BLaER1 treated with 17β-estradiol and CSF1 and Interleukin-3, amounts not matched to agents 10 nM and 100 nM (cell line): ENCODE measurements around the gene CKMT2.
"Not testable (repeated sequence)": the region's sequence is repeated elsewhere in the genome, so short reads cannot be mapped to it uniquely, and the experiment has no call there.

Experiments used
- H3K27ac ChIP-seq, 11 experiments: shearing (Covaris generic); formaldehyde crosslinking; 2 replicates each; pipeline ENCODE4 v1.8.1; 2022
- H3K27me3 ChIP-seq, 11 experiments: shearing (Covaris generic); formaldehyde crosslinking; 2 replicates each; pipeline ENCODE4 v1.8.1; 2022
- H3K36me3 ChIP-seq, 11 experiments: shearing (Covaris generic); formaldehyde crosslinking; 2 replicates each; pipeline ENCODE4 v1.8.1; 2022
- H3K4me1 ChIP-seq, 10 experiments: shearing (Covaris generic); formaldehyde crosslinking; 2 replicates each; pipeline ENCODE4 v1.8.1; 2022
- H3K4me2 ChIP-seq, 11 experiments: shearing (Covaris generic); formaldehyde crosslinking; 2 replicates each; pipeline ENCODE4 v1.8.1; 2022
- H3K4me3 ChIP-seq, 10 experiments: shearing (Covaris generic); formaldehyde crosslinking; 2 replicates each; pipeline ENCODE4 v1.8.1; 2022
- H3K9ac ChIP-seq, 11 experiments: shearing (Covaris generic); formaldehyde crosslinking; 2 replicates each; pipeline ENCODE4 v1.8.1; 2022
- H3K9me3 ChIP-seq, 11 experiments: shearing (Covaris generic); formaldehyde crosslinking; replicated peaks in 1 of 11; 2 replicates each; pipeline ENCODE4 v1.8.1; 2022
- H4K20me1 ChIP-seq, 11 experiments: shearing (Covaris generic); formaldehyde crosslinking; 2 replicates each; pipeline ENCODE4 v1.8.1; 2022
- Cebpa-rat ChIP-seq, 11 experiments: shearing (Covaris generic); IDR thresholded peaks; 2 replicates each; pipeline ENCODE4 v1.8.1; 2022

The CKMT2 gene

DNA sequence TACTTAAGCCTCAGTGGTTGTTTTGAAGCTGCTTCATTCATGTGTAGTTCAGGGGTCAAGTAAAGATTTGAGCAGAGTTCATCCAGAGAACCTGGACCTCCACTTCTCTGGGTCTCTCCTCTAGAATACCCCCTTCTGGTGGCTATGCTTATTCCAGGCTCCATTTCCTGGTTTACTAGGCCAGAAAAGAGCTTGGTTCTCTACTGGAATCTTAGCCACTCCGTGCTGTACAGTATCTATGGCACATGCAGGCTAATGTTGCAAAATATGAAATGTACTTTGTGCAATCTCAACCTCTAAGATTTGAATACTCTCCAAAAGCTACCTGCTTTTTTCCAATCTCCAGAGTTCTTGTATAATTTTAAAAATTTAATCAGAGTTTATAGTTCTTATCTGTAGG, 50.9 kb downstream of the CKMT2 start:
- H3K4me1 ChIP-seq = peaks cover 0 to 6% (median 0%) of the 10 kb centered on the region in 10 experiments; a peak in 1 of 20 replicates
- H3K9me3 ChIP-seq = peaks cover 4 to 12% (median 6%) of the 10 kb centered on the region in 11 experiments; a peak in 14 of 22 replicates
- H3K27me3 ChIP-seq = no peaks in the 10 kb centered on the region
- H4K20me1 ChIP-seq = no peaks in the 10 kb centered on the region
- H3K9ac ChIP-seq = no peak overlapping the region
- H3K27ac ChIP-seq = no peak overlapping the region
- no peak for TF ChIP-seq Cebpa-rat (IDR thresholded peaks at IDR 0.05)
- H3K36me3 ChIP-seq = peaks cover 0 to 13% (median 3%) of the 10 kb centered on the region in 11 experiments; a peak in 4 of 22 replicates
- no peak overlapping the region for H3K4me3 ChIP-seq
- H3K4me2 ChIP-seq = no peak overlapping the region

DNA sequence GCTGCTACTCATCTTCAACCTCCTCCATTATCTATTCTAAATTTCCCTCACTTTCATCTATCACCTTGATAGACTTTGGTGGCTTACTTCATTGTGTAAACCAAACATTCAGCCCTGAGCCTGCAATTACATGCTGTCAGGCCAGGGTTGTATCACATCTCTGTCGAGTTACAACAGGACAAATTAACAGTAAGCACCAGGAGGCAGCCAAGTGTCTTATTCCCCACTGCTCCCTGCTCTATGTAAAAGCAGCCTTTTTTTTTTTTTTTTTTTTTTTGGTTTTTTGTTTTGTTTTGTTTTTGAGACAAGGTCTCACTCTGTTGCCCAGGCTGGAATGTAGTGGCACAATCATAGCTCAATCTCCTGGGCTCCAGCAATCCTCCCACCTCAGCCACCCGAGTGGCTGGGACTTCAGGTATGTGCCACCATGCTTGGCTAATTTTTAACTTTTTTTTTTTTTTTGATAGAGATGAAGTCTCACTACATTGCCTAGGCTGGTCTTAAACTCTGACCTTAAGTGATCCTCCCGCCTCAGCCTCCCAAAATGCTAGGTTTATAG, 53.0 kb downstream of the CKMT2 start:
- TF ChIP-seq Cebpa-rat (IDR thresholded peaks at IDR 0.05) = no peak
- Histone ChIP-seq H3K4me1 (peaks cover 0 to 10% (median 0%) of the 10 kb centered on the region in 10 experiments; a peak in 4 of 20 replicates), H3K9me3 (peaks cover 16 to 28% (median 24%) of the 10 kb centered on the region in 11 experiments), H3K27me3 (no peaks in the 10 kb centered on the region), H3K4me2 (no peak overlapping the region), H3K9ac (no peak overlapping the region), H3K36me3 (peaks cover 0 to 17% (median 7%) of the 10 kb centered on the region in 11 experiments; a peak in 8 of 22 replicates), H3K4me3 (no peak overlapping the region), H3K27ac (no peak overlapping the region), H4K20me1 (no peaks in the 10 kb centered on the region)

DNA sequence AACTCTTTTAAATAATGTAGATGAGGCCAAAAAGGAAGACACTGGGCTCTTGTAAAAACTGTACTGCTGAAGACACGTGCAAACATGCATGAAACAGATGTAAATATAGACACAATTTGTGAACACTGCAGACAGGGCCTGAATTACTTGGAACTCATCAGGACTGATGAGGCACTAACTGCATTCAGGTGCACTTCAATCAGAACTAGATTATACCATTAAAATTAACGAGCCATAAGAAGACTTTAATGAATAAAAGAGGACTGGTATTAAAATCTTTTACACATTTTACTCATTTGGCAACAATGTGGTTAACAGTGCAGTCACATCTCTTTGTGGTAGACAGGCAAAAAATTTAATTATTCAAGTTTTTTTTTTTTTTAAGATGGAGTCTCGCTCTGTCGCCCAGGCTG, 54.9 kb downstream of the CKMT2 start:
- H3K4me2 ChIP-seq = no peak overlapping the region; a peak in 1 of 22 replicates
- H3K27ac ChIP-seq = no peak overlapping the region
- H3K4me3 ChIP-seq = no peak overlapping the region
- no peak overlapping the region for H3K9ac ChIP-seq
- H3K36me3 ChIP-seq = peaks cover 8 to 35% (median 23%) of the 10 kb centered on the region in 11 experiments; a peak in 21 of 22 replicates
- H3K27me3 ChIP-seq = no peaks in the 10 kb centered on the region
- no peaks in the 10 kb centered on the region for H4K20me1 ChIP-seq
- H3K9me3 ChIP-seq = peaks cover 29 to 47% (median 42%) of the 10 kb centered on the region in 11 experiments
- peaks cover 0 to 10% (median 0%) of the 10 kb centered on the region in 10 experiments; a peak in 4 of 20 replicates for H3K4me1 ChIP-seq
- no peak for TF ChIP-seq Cebpa-rat (IDR thresholded peaks at IDR 0.05)

DNA sequence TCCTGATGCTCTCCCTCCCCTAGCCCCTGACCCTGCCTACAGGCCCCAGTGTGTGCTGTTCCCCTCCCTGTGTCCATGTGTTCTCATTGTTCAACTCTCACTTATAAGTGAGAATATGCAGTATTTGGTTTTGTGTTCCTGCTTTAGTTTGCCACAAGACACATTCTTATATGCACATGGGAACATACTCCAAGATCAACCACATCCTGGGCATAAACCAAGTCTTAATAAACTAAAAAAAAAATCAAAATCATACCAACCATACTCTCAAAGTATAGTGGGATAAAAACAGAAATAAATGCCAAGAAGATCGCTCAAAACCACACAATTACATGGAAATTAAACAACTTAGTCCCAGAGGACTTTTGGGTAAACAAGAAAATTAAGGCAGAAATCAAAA, 57.0 kb downstream of the CKMT2 start:
- Histone ChIP-seq H4K20me1 (no peaks in the 10 kb centered on the region), H3K4me3 (no peak overlapping the region), H3K4me2 (0 out of 22 replicates have a peak overlapping the region, but pooled peaks of 1 of the 11 experiments have one; percentile 11), H3K36me3 (peaks cover 12 to 43% (median 32%) of the 10 kb centered on the region in 11 experiments), H3K9ac (no peak overlapping the region), H3K27ac (no peak overlapping the region), H3K27me3 (no peaks in the 10 kb centered on the region), H3K9me3 (peaks cover 48 to 67% (median 61%) of the 10 kb centered on the region in 11 experiments), H3K4me1 (peaks cover 0 to 10% (median 0%) of the 10 kb centered on the region in 10 experiments; a peak in 4 of 20 replicates)
- no peak for TF ChIP-seq Cebpa-rat (IDR thresholded peaks at IDR 0.05)

DNA sequence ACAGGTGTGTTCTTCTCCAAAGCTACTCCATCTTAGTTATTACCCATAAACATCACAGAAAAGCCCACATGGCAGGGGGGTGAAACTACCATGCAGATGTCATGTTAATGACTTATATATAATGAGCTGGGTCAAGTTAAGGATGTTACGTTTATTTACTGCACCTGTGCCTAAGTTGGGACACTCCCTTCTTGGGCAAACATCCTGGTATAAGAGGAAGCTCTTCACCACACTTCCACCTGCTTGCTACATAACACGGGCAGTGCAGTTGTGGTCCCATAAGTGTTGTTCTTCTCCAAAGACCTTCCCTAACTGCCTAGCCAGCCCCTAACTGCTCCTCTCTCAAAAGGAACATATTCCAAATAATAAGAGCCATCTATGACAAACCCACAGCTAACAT, 59.0 kb downstream of the CKMT2 start:
- Histone ChIP-seq H3K27me3 (no peaks in the 10 kb centered on the region), H4K20me1 (no peaks in the 10 kb centered on the region), H3K9me3 (peaks cover 48 to 67% (median 61%) of the 10 kb centered on the region in 11 experiments), H3K27ac (no peak overlapping the region), H3K4me2 (no peak overlapping the region), H3K4me1 (peaks cover 0 to 10% (median 0%) of the 10 kb centered on the region in 10 experiments; a peak in 4 of 20 replicates), H3K36me3 (peaks cover 12 to 43% (median 32%) of the 10 kb centered on the region in 11 experiments), H3K9ac (no peak overlapping the region), H3K4me3 (peak overlapping the region in 1 of 10 experiments; percentile 11; a peak in 1 of 20 replicates)
- no peak for TF ChIP-seq Cebpa-rat (IDR thresholded peaks at IDR 0.05)

DNA sequence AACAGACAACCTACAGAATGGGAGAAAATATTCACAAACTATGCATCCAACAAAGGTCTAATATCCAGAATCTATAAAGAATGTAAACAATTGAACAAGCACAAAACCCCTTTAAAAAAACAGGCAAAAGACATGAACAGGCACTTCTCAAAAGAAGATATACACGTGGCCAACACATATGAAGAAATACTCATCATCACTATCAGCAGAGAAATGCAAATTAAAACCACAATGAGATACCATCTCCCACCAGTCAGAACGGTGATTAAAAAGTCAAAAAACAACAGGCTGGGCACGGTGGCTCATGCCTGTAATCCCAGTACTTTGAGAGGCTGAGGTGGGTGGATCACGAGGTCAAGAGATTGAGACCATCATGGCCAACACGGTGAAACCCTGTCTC, 60.9 kb downstream of the CKMT2 start:
- H3K4me2 ChIP-seq, H3K27ac ChIP-seq, H4K20me1 ChIP-seq, H3K4me1 ChIP-seq, H3K4me3 ChIP-seq, H3K27me3 ChIP-seq, H3K9ac ChIP-seq: not testable (repeated sequence)
- Histone ChIP-seq H3K9me3 (peaks cover 48 to 62% (median 56%) of the 10 kb centered on the region in 11 experiments), H3K36me3 (peaks cover 12 to 43% (median 30%) of the 10 kb centered on the region in 11 experiments)

DNA sequence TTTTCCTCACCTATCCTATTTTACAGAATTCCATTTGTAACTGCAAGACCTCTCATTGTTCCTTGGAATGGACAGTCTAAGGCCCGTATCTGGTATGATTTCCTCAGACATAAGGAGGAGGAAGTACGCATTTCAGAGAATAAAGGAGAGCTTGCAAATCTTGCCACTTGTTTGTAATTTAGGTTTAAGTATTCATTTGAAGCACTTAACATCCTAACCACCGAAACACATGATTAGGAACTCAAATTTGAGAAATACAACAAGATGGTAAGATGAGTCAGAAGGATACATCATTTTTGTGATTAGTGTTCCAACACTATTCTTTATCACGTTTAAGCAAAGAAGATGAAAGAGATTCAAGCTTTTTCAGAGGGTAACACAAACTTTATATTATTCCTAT, 64.4 kb downstream of the CKMT2 start:
- no peak for TF ChIP-seq Cebpa-rat (IDR thresholded peaks at IDR 0.05)
- Histone ChIP-seq H3K9me3 (peaks cover 24 to 27% (median 25%) of the 10 kb centered on the region in 11 experiments), H3K27ac (no peak overlapping the region), H3K4me3 (no peak overlapping the region), H3K27me3 (no peaks in the 10 kb centered on the region), H3K4me2 (no peak overlapping the region), H3K9ac (no peak overlapping the region; a peak in 1 of 22 replicates), H4K20me1 (no peaks in the 10 kb centered on the region), H3K36me3 (peaks cover 4 to 24% (median 16%) of the 10 kb centered on the region in 11 experiments; a peak in 19 of 22 replicates), H3K4me1 (peaks cover 20 to 27% (median 24%) of the 10 kb centered on the region in 10 experiments)

DNA sequence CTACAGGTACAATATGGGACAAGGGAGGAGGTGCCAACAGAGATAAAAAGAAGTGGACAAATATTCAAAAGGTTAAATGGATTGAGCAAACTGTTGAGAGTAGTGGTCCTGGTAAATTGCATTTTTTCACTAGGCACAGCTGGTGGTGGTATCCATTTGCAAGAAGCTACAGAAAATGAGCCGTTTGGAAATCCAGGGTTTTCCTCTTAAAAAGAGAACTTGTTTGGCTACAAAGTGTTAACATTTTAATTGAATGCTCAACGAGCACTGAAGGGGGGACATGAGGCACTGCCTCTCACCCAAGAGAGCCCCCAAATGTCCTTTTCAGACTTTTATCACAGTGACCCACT, 67.8 kb downstream of the CKMT2 start:
- H3K36me3 ChIP-seq = peaks cover 8 to 15% (median 11%) of the 10 kb centered on the region in 11 experiments; a peak in 19 of 22 replicates
- H3K4me3 ChIP-seq = peak overlapping the region; percentile 76 to 96 (median 86)
- H3K9me3 ChIP-seq = no peaks in the 10 kb centered on the region
- TF ChIP-seq Cebpa-rat (IDR thresholded peaks at IDR 0.05) = no peak
- peak overlapping the region; percentile 84 to 98 (median 91) for H3K4me2 ChIP-seq
- H3K27me3 ChIP-seq = no peaks in the 10 kb centered on the region
- H3K9ac ChIP-seq = peak overlapping the region; percentile 88 to 97 (median 92)
- peak overlapping the region; percentile 86 to 96 (median 91) for H3K27ac ChIP-seq
- H4K20me1 ChIP-seq = peaks cover 0 to 9% (median 0%) of the 10 kb centered on the region in 11 experiments; a peak in 1 of 22 replicates
- peaks cover 27 to 44% (median 30%) of the 10 kb centered on the region in 10 experiments for H3K4me1 ChIP-seq

DNA sequence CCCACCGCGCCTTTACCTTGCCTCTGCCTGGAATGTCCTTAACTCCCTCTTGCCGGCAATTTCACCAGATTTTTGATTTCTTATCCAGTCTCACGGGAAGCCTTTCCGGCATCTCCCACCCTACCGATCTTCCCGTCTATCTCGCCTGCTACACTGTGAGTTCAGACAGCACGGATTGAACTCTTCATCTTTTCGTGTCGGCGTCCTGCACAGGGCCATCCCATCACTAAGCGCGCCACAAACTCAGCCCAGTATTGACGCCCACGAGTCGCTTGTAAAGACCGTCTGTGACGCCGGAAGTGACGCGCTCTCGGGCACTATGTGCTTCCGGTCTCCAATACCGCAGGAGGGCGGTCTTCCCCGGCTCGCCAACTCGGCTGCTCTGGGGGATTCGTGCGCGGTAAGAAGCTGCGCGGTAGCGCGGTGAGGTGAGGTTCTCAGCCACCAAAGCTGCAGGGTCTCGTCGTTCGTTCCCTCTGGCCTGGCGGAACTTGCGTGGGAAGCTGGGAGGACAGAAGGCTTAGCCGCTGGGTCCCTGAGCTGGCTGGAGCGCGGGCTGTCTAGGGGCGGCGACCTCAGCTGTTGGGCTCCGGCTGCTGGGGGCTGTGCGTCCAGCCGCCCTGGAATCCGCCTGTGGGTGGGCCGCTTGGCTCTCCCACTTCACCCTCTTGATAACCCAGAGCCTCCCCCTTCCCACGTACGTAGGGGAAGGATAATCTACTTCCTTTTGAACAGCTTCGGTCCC, 68.3 kb downstream of the CKMT2 start, which contains the start of gene ZCCHC9:
Gene ZCCHC9, plus strand, starts transcription at position 317 of the 745 bp plus-strand sequence. CDS start 3,171 bp downstream, outside the sequence.
- Histone ChIP-seq H3K9ac (peak within 1 kb of the TSS; percentile 88 to 97 (median 92)), H4K20me1 (peaks cover 0 to 12% (median 0%) of the 10 kb centered on the region in 11 experiments; a peak in 1 of 22 replicates), H3K27me3 (no peaks in the 10 kb centered on the region), H3K4me1 (peaks cover 27 to 46% (median 30%) of the 10 kb centered on the region in 10 experiments), H3K9me3 (no peaks in the 10 kb centered on the region), H3K36me3 (peaks cover 8 to 17% (median 11%) of the 10 kb centered on the region in 11 experiments; a peak in 19 of 22 replicates), H3K4me3 (peak within 1 kb of the TSS; percentile 76 to 96 (median 86)), H3K4me2 (peak within 1 kb of the TSS; percentile 87 to 98 (median 93)), H3K27ac (peak within 1 kb of the TSS; percentile 86 to 96 (median 91))
- no peak for TF ChIP-seq Cebpa-rat (IDR thresholded peaks at IDR 0.05)
